HL-60 (cell line): Measurements from ENCODE around the gene POU2AF1.

Source experiments
- GABPA ChIP-seq: IDR thresholded peaks from 2 replicates; pipeline ENCODE4 v1.6.1; 2012; ENCODE audit warnings: low read depth
- POLR2AphosphoS5 ChIP-seq: IDR thresholded peaks from 2 replicates; pipeline ENCODE4 v1.6.1; 2012; ENCODE audit warnings: low read depth
- SPI1 ChIP-seq: IDR thresholded peaks from 2 replicates; pipeline ENCODE4 v1.6.1; 2012; ENCODE audit warnings: low read depth, mild to moderate bottlenecking, borderline replicate concordance
- TF ChIP-seq, protein P1 (sequence below): IDR thresholded peaks from one replicate; pipeline ENCODE4 v1.5.1; 2011; ENCODE audit warnings: low read length, control low read depth, inconsistent platforms; ENCODE audit not compliant: insufficient read depth

DNA sequence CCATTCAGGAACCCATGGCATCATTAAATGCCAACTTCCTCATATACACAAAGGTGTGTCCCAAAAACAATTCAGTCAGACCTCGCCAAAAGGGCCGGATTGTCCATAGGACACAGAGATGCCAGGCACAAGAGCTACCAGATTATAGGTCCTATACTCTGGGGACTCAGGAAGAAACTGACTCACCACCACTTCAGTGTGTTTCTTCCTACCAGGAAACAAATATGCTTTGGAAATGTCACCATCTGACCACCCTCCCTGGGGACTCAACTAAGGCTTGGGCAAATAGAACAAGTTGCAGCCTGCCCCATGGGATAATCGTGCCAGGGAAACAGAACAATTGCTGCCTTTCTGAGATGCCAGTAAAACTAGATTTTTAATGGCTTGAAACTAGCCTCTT lies 69.0 kb downstream of the POU2AF1 start:
- TF ChIP-seq POLR2AphosphoS5 (no peak), GABPA (no peak), SPI1 (no peak)
- TF ChIP-seq, protein P1, sequence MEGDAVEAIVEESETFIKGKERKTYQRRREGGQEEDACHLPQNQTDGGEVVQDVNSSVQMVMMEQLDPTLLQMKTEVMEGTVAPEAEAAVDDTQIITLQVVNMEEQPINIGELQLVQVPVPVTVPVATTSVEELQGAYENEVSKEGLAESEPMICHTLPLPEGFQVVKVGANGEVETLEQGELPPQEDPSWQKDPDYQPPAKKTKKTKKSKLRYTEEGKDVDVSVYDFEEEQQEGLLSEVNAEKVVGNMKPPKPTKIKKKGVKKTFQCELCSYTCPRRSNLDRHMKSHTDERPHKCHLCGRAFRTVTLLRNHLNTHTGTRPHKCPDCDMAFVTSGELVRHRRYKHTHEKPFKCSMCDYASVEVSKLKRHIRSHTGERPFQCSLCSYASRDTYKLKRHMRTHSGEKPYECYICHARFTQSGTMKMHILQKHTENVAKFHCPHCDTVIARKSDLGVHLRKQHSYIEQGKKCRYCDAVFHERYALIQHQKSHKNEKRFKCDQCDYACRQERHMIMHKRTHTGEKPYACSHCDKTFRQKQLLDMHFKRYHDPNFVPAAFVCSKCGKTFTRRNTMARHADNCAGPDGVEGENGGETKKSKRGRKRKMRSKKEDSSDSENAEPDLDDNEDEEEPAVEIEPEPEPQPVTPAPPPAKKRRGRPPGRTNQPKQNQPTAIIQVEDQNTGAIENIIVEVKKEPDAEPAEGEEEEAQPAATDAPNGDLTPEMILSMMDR, result no peak
